HepG2 (cell line): ENCODE measurements around the gene POLA2. TPM values are rescaled to one million over a fixed set of nuclear protein-coding genes. Genes with fewer than 3 reads are reported as not detected.

ENCODE experiments used
- ARNT2 ChIP-seq: sonication (generic); formaldehyde crosslinking; IDR thresholded peaks from 2 replicates; pipeline ENCODE4 v1.8.0; 2022; ENCODE audit warnings: mild to moderate bottlenecking, low read depth, missing genetic modification reagents, moderate library complexity
- FIP1L1 ChIP-seq: fragments of 200-400 bp; formaldehyde crosslinking; IDR thresholded peaks from 2 replicates; pipeline ENCODE4 v1.6.1; 2018; ENCODE audit warnings: low read depth, mild to moderate bottlenecking, low read length, moderate library complexity, borderline replicate concordance; ENCODE audit not compliant: insufficient read depth
- FOXP1 ChIP-seq, 2 experiments: fragments of 450-650 bp in 1 of 2; IDR thresholded peaks; 2 replicates each; pipeline ENCODE4 v1.6.1; 2017 to 2018; ENCODE audit warnings: antibody characterized with exemption in 1 of 2
- KDM6A ChIP-seq: IDR thresholded peaks from 2 replicates; pipeline ENCODE4 v1.6.1; 2016; ENCODE audit warnings: low read depth
- NR2C2 ChIP-seq: sonication (generic); formaldehyde crosslinking; IDR thresholded peaks from 2 replicates; pipeline ENCODE4 v1.4.0; 2020; ENCODE audit warnings: missing genetic modification reagents, mild to moderate bottlenecking, moderate library complexity, borderline replicate concordance
- SRF ChIP-seq: IDR thresholded peaks from 2 replicates; pipeline ENCODE4 v1.6.1; 2011; ENCODE audit warnings: mild to moderate bottlenecking, low read depth, low read length, moderate library complexity
- TMF1 ChIP-seq: sonication (generic); formaldehyde crosslinking; IDR thresholded peaks from 2 replicates; pipeline ENCODE4 v1.8.1; 2022; ENCODE audit warnings: low read depth, missing genetic modification reagents
- TOE1 ChIP-seq: sonication (generic); formaldehyde crosslinking; IDR thresholded peaks from 2 replicates; pipeline ENCODE4 v1.4.0; 2020; ENCODE audit warnings: mild to moderate bottlenecking, missing genetic modification reagents
- XBP1 ChIP-seq: sonication (generic); formaldehyde crosslinking; IDR thresholded peaks from 2 replicates; pipeline ENCODE4 v1.5.0; 2020; ENCODE audit warnings: missing genetic modification reagents
- ZC3H4 ChIP-seq: sonication (generic); formaldehyde crosslinking; IDR thresholded peaks from 2 replicates; pipeline ENCODE4 v1.4.0; 2020; ENCODE audit warnings: missing genetic modification reagents, borderline replicate concordance
- ZFP1 ChIP-seq: IDR thresholded peaks from 2 replicates; pipeline ENCODE4 v1.6.1; 2016
- ZNF205 ChIP-seq: IDR thresholded peaks from 2 replicates; pipeline ENCODE4 v1.6.1; 2018; ENCODE audit warnings: missing biosample characterization, missing genetic modification reagents
- ZNF224 ChIP-seq: sonication (generic); formaldehyde crosslinking; IDR thresholded peaks from 2 replicates; pipeline ENCODE4 v1.5.0; 2020; ENCODE audit warnings: mild to moderate bottlenecking, missing genetic modification reagents
- ZNF652 ChIP-seq: IDR thresholded peaks from 2 replicates; pipeline ENCODE4 v1.6.1; 2016; ENCODE audit warnings: low read depth, borderline replicate concordance
- ZSCAN22 ChIP-seq: sonication (generic); formaldehyde crosslinking; IDR thresholded peaks from 2 replicates; pipeline ENCODE4 v1.4.0; 2020; ENCODE audit warnings: mild to moderate bottlenecking, missing genetic modification reagents
- polyA plus RNA-seq, 8 experiments: library from polyadenylated mRNA; depleted of rRNA in 3 of 8; stranded (reverse) in 7 of 8; unstranded in 1 of 8; fragments of >200 nt; fragmentation: Illumina TruSeq in 4 of 8; extraction: Trizol in 4 of 8; gene quantifications; 2 replicates each; pipeline versions ENCODE4 v1.2.1 to v1.2.3, GENCODE V29; 2011 to 2016; ENCODE audit warnings: low read depth in 4 of 8, missing spikeins in 1 of 8, mixed read lengths in 1 of 8; ENCODE audit not compliant: insufficient read depth in 1 of 8
- total RNA-seq, 5 experiments: library from RNA; depleted of rRNA; stranded (reverse); fragments of >200 nt; fragmentation: Illumina TruSeq; extraction: Trizol; gene quantifications; 2 replicates each; pipeline ENCODE4 v1.2.3, GENCODE V29; 2016; ENCODE audit warnings: low read depth in 1 of 5
- TF ChIP-seq, protein P1 (sequence below): sonication (generic); formaldehyde crosslinking; IDR thresholded peaks from 2 replicates; pipeline ENCODE4 v1.5.1; 2020; ENCODE audit warnings: mild to moderate bottlenecking, missing genetic modification reagents, borderline replicate concordance
- TF ChIP-seq, protein P2 (sequence below): sonication (generic); formaldehyde crosslinking; IDR thresholded peaks from 2 replicates; pipeline ENCODE4 v1.8.0; 2023; ENCODE audit warnings: mild to moderate bottlenecking, missing genetic modification reagents
- TF ChIP-seq, protein P3 (sequence below): sonication (generic); formaldehyde crosslinking; IDR thresholded peaks from 2 replicates; pipeline ENCODE4 v1.8.1; 2023; ENCODE audit warnings: missing genetic modification reagents, mild to moderate bottlenecking, borderline replicate concordance
- TF ChIP-seq, protein P4 (sequence below): sonication (generic); formaldehyde crosslinking; IDR thresholded peaks from 2 replicates; pipeline ENCODE4 v1.8.1; 2022; ENCODE audit warnings: low read depth, mild to moderate bottlenecking, missing genetic modification reagents
- TF ChIP-seq, protein P5 (sequence below): sonication (generic); formaldehyde crosslinking; IDR thresholded peaks from 2 replicates; pipeline ENCODE4 v1.4.0; 2020; ENCODE audit warnings: mild to moderate bottlenecking, missing genetic modification reagents

Gene POLA2
- total and polyA plus RNA-seq, 2 of the 13 experiments (the other 11 are each of a cell fraction or from before 2014, with no cell fraction given) = 9.7 to 15.6 TPM

DNA sequence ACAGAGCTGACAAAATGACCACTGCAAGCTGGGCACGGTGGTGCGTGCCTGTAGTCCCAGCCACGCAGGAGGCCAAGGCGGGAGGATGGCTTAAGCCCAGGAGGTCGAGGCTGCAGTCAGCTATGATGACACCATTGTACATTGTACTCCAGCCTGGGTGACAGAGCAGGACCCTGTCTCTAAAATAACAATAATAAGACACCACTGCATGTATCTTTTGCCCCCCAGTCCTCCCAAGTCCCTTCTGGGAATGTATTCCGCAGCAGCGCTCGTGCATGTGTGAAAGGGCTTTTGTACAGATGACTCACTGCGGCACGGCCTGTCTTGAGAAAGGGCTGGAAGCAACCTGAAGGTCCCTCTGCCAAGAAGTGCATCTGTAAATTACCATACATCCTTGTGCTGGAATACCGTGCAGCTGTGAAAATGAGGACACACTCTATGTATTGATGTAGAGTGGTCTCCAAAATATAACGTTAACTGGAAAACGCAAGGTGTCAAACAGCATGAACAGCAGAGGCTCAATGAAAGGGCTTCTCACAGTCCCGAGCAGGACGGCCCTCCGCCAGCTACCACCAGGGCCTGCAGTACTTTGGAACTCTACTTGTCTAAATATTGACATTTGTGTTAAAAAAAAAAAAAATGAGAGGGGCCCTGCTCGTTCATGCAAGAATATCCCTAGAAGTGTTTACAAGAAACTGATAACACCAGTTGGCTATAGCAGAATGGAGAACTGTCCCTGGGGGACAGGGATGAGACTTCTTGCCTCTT lies 43.9 kb downstream of the POLA2 start (continued):
- TF ChIP-seq, protein P1, sequence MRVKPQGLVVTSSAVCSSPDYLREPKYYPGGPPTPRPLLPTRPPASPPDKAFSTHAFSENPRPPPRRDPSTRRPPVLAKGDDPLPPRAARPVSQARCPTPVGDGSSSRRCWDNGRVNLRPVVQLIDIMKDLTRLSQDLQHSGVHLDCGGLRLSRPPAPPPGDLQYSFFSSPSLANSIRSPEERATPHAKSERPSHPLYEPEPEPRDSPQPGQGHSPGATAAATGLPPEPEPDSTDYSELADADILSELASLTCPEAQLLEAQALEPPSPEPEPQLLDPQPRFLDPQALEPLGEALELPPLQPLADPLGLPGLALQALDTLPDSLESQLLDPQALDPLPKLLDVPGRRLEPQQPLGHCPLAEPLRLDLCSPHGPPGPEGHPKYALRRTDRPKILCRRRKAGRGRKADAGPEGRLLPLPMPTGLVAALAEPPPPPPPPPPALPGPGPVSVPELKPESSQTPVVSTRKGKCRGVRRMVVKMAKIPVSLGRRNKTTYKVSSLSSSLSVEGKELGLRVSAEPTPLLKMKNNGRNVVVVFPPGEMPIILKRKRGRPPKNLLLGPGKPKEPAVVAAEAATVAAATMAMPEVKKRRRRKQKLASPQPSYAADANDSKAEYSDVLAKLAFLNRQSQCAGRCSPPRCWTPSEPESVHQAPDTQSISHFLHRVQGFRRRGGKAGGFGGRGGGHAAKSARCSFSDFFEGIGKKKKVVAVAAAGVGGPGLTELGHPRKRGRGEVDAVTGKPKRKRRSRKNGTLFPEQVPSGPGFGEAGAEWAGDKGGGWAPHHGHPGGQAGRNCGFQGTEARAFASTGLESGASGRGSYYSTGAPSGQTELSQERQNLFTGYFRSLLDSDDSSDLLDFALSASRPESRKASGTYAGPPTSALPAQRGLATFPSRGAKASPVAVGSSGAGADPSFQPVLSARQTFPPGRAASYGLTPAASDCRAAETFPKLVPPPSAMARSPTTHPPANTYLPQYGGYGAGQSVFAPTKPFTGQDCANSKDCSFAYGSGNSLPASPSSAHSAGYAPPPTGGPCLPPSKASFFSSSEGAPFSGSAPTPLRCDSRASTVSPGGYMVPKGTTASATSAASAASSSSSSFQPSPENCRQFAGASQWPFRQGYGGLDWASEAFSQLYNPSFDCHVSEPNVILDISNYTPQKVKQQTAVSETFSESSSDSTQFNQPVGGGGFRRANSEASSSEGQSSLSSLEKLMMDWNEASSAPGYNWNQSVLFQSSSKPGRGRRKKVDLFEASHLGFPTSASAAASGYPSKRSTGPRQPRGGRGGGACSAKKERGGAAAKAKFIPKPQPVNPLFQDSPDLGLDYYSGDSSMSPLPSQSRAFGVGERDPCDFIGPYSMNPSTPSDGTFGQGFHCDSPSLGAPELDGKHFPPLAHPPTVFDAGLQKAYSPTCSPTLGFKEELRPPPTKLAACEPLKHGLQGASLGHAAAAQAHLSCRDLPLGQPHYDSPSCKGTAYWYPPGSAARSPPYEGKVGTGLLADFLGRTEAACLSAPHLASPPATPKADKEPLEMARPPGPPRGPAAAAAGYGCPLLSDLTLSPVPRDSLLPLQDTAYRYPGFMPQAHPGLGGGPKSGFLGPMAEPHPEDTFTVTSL = no peak; the same call in 1 of the 2 replicates
- TF ChIP-seq FIP1L1 (no peak), FOXP1 (IDR thresholded peaks at IDR 0.05) (peak; percentile 72), FOXP1 (CRISPR knock-in tag; IDR thresholded peaks at IDR 0.05) (peak; percentile 81), ARNT2 (CRISPR knock-in tag) (no peak; the same call in 1 of the 2 replicates), ZNF224 (CRISPR knock-in tag) (no peak), ZNF652 (CRISPR knock-in tag) (peak; percentile 42; the same call in 1 of the 2 replicates), XBP1 (CRISPR knock-in tag) (no peak), TMF1 (CRISPR knock-in tag) (peak; percentile 53; the same call in 1 of the 2 replicates), NR2C2 (CRISPR knock-in tag) (peak; percentile 56), ZNF205 (CRISPR knock-in tag) (peak; percentile 17; the same call in 1 of the 2 replicates), TOE1 (CRISPR knock-in tag) (no peak), SRF (no peak), ZFP1 (CRISPR knock-in tag) (0 out of 2 replicates have a peak, but pooled peaks have one; percentile 18), ZSCAN22 (CRISPR knock-in tag) (no peak), KDM6A (CRISPR knock-in tag) (peak; percentile 95), ZC3H4 (CRISPR knock-in tag) (no peak)
- TF ChIP-seq, protein P2, sequence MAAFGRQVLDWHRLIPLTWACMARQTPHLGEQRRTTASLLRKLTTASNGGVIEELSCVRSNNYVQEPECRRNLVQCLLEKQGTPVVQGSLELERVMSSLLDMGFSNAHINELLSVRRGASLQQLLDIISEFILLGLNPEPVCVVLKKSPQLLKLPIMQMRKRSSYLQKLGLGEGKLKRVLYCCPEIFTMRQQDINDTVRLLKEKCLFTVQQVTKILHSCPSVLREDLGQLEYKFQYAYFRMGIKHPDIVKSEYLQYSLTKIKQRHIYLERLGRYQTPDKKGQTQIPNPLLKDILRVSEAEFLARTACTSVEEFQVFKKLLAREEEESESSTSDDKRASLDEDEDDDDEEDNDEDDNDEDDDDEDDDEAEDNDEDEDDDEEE (CRISPR knock-in tag) = 0 out of 2 replicates have a peak, but pooled peaks have one; percentile 35
- TF ChIP-seq, protein P3, sequence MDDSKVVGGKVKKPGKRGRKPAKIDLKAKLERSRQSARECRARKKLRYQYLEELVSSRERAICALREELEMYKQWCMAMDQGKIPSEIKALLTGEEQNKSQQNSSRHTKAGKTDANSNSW (CRISPR knock-in tag) = no peak
- TF ChIP-seq, protein P4, sequence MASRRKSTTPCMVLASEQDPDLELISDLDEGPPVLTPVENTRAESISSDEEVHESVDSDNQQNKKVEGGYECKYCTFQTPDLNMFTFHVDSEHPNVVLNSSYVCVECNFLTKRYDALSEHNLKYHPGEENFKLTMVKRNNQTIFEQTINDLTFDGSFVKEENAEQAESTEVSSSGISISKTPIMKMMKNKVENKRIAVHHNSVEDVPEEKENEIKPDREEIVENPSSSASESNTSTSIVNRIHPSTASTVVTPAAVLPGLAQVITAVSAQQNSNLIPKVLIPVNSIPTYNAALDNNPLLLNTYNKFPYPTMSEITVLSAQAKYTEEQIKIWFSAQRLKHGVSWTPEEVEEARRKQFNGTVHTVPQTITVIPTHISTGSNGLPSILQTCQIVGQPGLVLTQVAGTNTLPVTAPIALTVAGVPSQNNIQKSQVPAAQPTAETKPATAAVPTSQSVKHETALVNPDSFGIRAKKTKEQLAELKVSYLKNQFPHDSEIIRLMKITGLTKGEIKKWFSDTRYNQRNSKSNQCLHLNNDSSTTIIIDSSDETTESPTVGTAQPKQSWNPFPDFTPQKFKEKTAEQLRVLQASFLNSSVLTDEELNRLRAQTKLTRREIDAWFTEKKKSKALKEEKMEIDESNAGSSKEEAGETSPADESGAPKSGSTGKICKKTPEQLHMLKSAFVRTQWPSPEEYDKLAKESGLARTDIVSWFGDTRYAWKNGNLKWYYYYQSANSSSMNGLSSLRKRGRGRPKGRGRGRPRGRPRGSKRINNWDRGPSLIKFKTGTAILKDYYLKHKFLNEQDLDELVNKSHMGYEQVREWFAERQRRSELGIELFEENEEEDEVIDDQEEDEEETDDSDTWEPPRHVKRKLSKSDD (CRISPR knock-in tag) = no peak; the same call in 1 of the 2 replicates
- TF ChIP-seq, protein P5, sequence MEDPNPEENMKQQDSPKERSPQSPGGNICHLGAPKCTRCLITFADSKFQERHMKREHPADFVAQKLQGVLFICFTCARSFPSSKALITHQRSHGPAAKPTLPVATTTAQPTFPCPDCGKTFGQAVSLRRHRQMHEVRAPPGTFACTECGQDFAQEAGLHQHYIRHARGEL (CRISPR knock-in tag) = no peak
